ENCODE data around the gene SERTAD3.
A peak's percentile ranks its signal among the peaks of the same experiment; 100 is the strongest.

SERTAD3 gene

GRCh38 chr19:40407714-40408597, 36.2 kb downstream of the SERTAD3 start:
- no peak for DNase-seq

GRCh38 chr19:40403262-40403984, 40.7 kb downstream of the SERTAD3 start:
- DNase-seq: peak; percentile 41

GRCh38 chr19:40400559-40400958, 43.6 kb downstream of the SERTAD3 start:
- DNase-seq: no peak

- DNase-seq: peak; percentile 52
These were observed 45.6 kb downstream of the SERTAD3 start for GRCh38 chr19:40398417-40399131.

GRCh38 chr19:40397568-40397906, 46.6 kb downstream of the SERTAD3 start:
- DNase-seq: no peak

GRCh38 chr19:40396886-40397567, 47.1 kb downstream of the SERTAD3 start:
- DNase-seq: no peak

GRCh38 chr19:40395956-40396355, 48.2 kb downstream of the SERTAD3 start:
- DNase-seq: no peak

GRCh38 chr19:40394816-40395210, 49.3 kb downstream of the SERTAD3 start:
- DNase-seq: no peak

GRCh38 chr19:40393894-40394815, 50.0 kb downstream of the SERTAD3 start:
- no peak for DNase-seq

- no peak for DNase-seq
These were observed 51.1 kb downstream of the SERTAD3 start for GRCh38 chr19:40392894-40393517.

- no peak for DNase-seq
These were observed 52.0 kb downstream of the SERTAD3 start for GRCh38 chr19:40392123-40392522.
